ENCODE data around the gene CAMTA1. TPM values are rescaled to one million over a fixed set of nuclear protein-coding genes. Genes with fewer than 3 reads are reported as not detected.

CAMTA1 gene
- polyA plus RNA-seq, 1 donor from 2014 or later: 162 TPM

- Histone ChIP-seq H3K9me3 (ENCODE audit: low read length) (no peaks in the 10 kb centered on the region), H3K27me3 (ENCODE audit: insufficient read depth, low read depth, low read length) (no peaks in the 10 kb centered on the region), H4K20me1 (ENCODE audit: insufficient read depth) (no peaks in the 10 kb centered on the region), H3K9ac (ENCODE audit: low read length) (no peak overlapping the region), H3K4me3 (ENCODE audit: low read length) (no peak overlapping the region), H3K36me3 (ENCODE audit: insufficient read depth, low read length) (peaks cover 3% of the 10 kb centered on the region), H3K27ac (ENCODE audit: low read length) (no peak overlapping the region), H2AFZ (ENCODE audit: low read depth, low read length) (no peak overlapping the region), H3F3A (ENCODE audit: insufficient read depth, low read length, poor library complexity, severe bottlenecking) (no peaks in the 10 kb centered on the region), H3K4me2 (ENCODE audit: low read length) (no peak overlapping the region), H3K79me2 (replicated peaks; ENCODE audit: insufficient read depth, low read length) (no peaks in the 10 kb centered on the region), H3K9me2 (ENCODE audit: insufficient read depth, low read length) (no peaks in the 10 kb centered on the region)
- TF ChIP-seq MXI1 (conservative IDR thresholded peaks at IDR 0.05; ENCODE audit: poor library complexity, severe bottlenecking) (no peak), SMC3 (conservative IDR thresholded peaks at IDR 0.05; ENCODE audit: poor library complexity) (no peak), RAD21 (conservative IDR thresholded peaks at IDR 0.05) (no peak), POLR2AphosphoS5 (IDR thresholded peaks at IDR 0.05) (no peak), EZH2 (IDR thresholded peaks at IDR 0.05; ENCODE audit: borderline replicate concordance, insufficient read depth, low read length, poor library complexity, severe bottlenecking) (no peak)
- TF ChIP-seq, protein P1, sequence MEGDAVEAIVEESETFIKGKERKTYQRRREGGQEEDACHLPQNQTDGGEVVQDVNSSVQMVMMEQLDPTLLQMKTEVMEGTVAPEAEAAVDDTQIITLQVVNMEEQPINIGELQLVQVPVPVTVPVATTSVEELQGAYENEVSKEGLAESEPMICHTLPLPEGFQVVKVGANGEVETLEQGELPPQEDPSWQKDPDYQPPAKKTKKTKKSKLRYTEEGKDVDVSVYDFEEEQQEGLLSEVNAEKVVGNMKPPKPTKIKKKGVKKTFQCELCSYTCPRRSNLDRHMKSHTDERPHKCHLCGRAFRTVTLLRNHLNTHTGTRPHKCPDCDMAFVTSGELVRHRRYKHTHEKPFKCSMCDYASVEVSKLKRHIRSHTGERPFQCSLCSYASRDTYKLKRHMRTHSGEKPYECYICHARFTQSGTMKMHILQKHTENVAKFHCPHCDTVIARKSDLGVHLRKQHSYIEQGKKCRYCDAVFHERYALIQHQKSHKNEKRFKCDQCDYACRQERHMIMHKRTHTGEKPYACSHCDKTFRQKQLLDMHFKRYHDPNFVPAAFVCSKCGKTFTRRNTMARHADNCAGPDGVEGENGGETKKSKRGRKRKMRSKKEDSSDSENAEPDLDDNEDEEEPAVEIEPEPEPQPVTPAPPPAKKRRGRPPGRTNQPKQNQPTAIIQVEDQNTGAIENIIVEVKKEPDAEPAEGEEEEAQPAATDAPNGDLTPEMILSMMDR (IDR thresholded peaks at IDR 0.05; ENCODE audit: poor library complexity, severe bottlenecking): no peak
These were observed 75.1 kb downstream of the CAMTA1 start for GRCh38 chr1:6860401-6860800.

DNA sequence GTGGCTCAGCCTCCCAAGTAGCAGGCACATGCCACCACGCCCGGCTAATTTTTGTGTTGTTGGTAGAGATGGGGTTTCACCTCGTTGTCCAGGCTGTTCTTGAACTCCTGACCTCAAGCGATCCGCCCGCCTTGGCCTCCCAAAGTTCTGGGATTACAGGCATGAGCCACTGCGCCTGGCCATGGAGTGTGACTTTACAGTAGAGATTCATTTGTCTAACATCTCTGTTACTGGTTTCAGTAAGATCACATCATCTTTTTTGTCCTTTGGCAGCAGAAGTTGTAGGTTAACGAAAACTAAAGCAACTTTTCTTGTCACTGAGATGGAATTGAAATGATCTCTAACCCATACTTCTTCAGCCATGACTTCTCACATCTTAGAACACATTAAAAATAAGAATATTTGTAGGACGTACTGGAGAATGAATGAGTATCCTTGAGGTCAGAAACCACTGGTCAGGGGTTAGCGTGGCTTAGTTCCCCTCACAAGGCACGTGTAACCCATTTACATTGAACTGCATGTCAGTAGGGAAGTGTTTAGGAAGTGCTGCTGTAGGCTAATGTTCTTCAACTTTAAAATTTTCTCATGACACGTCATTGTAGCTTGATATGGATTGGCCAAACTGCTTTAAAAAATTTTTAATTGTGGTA is 75.9 kb downstream of the CAMTA1 start:
- Histone ChIP-seq H3K9me2 (ENCODE audit: insufficient read depth, low read length) (no peaks in the 10 kb centered on the region), H2AFZ (ENCODE audit: low read depth, low read length) (no peak overlapping the region), H3K27me3 (ENCODE audit: insufficient read depth, low read depth, low read length) (no peaks in the 10 kb centered on the region), H3K4me2 (ENCODE audit: low read length) (no peak overlapping the region), H3F3A (ENCODE audit: insufficient read depth, low read length, poor library complexity, severe bottlenecking) (no peaks in the 10 kb centered on the region), H3K9me3 (ENCODE audit: low read length) (no peaks in the 10 kb centered on the region), H3K79me2 (replicated peaks; ENCODE audit: insufficient read depth, low read length) (peaks cover under 1% of the 10 kb centered on the region), H3K27ac (ENCODE audit: low read length) (no peak overlapping the region), H3K36me3 (ENCODE audit: insufficient read depth, low read length) (peaks cover 3% of the 10 kb centered on the region), H3K9ac (ENCODE audit: low read length) (no peak overlapping the region), H3K4me3 (ENCODE audit: low read length) (no peak overlapping the region), H4K20me1 (ENCODE audit: insufficient read depth) (no peaks in the 10 kb centered on the region)
- TF ChIP-seq, protein P1 (IDR thresholded peaks at IDR 0.05; ENCODE audit: poor library complexity, severe bottlenecking): no peak
- TF ChIP-seq REST (IDR thresholded peaks at IDR 0.05; ENCODE audit: borderline replicate concordance): no peak
- no peak for TF ChIP-seq EZH2 (IDR thresholded peaks at IDR 0.05; ENCODE audit: borderline replicate concordance, insufficient read depth, low read length, poor library complexity, severe bottlenecking)
- TF ChIP-seq POLR2AphosphoS5 (IDR thresholded peaks at IDR 0.05): no peak
- TF ChIP-seq SMC3 (conservative IDR thresholded peaks at IDR 0.05; ENCODE audit: poor library complexity): no peak
- TF ChIP-seq EP300 (conservative IDR thresholded peaks at IDR 0.05; ENCODE audit: poor library complexity, severe bottlenecking): no peak
- TF ChIP-seq TAF1 (IDR thresholded peaks at IDR 0.05; ENCODE audit: low read depth): no peak
- no peak for TF ChIP-seq MXI1 (conservative IDR thresholded peaks at IDR 0.05; ENCODE audit: poor library complexity, severe bottlenecking)
- TF ChIP-seq RAD21 (conservative IDR thresholded peaks at IDR 0.05): no peak

Data from neural cell (in vitro differentiated cells).